BLaER1 treated with 17β-estradiol and CSF1 and Interleukin-3, amounts not matched to agents 10 nM and 100 nM (cell line): ENCODE data around the gene SELENOH.
"Not testable (repeated sequence)": the region's sequence is repeated elsewhere in the genome, so short reads cannot be mapped to it uniquely, and the experiment has no call there.

ENCODE experiments used
- H3K27ac ChIP-seq, 11 experiments: shearing (Covaris generic); formaldehyde crosslinking; 2 replicates each; pipeline ENCODE4 v1.8.1; 2022
- H3K27me3 ChIP-seq, 11 experiments: shearing (Covaris generic); formaldehyde crosslinking; 2 replicates each; pipeline ENCODE4 v1.8.1; 2022
- H3K36me3 ChIP-seq, 11 experiments: shearing (Covaris generic); formaldehyde crosslinking; 2 replicates each; pipeline ENCODE4 v1.8.1; 2022
- H3K4me1 ChIP-seq, 10 experiments: shearing (Covaris generic); formaldehyde crosslinking; 2 replicates each; pipeline ENCODE4 v1.8.1; 2022
- H3K4me2 ChIP-seq, 11 experiments: shearing (Covaris generic); formaldehyde crosslinking; 2 replicates each; pipeline ENCODE4 v1.8.1; 2022
- H3K4me3 ChIP-seq, 10 experiments: shearing (Covaris generic); formaldehyde crosslinking; 2 replicates each; pipeline ENCODE4 v1.8.1; 2022
- H3K9ac ChIP-seq, 11 experiments: shearing (Covaris generic); formaldehyde crosslinking; 2 replicates each; pipeline ENCODE4 v1.8.1; 2022
- H3K9me3 ChIP-seq, 11 experiments: shearing (Covaris generic); formaldehyde crosslinking; replicated peaks in 1 of 11; 2 replicates each; pipeline ENCODE4 v1.8.1; 2022
- H4K20me1 ChIP-seq, 11 experiments: shearing (Covaris generic); formaldehyde crosslinking; 2 replicates each; pipeline ENCODE4 v1.8.1; 2022
- Cebpa-rat ChIP-seq, 11 experiments: shearing (Covaris generic); IDR thresholded peaks; 2 replicates each; pipeline ENCODE4 v1.8.1; 2022

SELENOH gene

DNA sequence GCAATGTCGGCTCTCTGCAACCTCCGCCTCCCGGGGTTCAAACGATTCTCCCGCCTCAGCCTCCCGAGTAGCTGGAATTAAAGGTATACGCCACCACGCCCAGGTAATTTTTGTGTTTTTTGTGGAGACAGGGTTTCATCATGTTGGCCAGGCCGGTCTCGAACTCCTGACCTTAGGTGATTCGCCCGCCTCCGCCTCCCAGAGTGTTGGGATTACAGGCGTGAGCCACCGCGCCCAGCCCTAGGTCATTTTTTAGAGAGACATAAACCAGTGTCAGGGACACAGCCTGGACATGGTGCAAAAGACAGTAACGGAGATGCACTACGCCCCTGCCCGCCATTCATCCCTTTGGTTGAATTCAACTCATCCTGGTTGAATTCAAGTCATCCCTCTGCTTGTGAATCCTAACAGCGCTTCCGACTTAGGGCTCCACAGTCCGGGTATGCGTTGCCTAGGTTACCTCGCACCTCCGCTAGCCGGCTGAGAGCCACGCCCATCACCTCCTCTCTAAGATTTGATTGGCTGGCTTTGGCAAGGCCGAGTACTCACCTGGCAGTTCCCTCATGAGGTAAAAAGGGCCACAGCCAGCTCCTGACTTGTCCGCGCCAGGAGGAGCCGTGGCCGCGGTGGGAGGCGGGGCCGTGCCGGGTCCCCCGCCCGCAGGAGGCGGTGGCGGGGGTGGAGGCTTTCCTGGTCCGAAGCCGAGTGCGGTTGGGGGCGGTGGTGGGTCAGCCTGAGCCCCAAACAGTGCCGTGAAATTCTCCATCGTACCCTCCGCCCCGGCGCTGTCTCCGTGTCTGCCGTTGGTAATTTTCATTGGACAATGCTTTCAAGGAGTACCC lies 29.7 kb upstream of the SELENOH start, which contains the start of gene MED19:
TSS of gene MED19 (minus strand) at position 802 of the 842 bp plus-strand sequence. CDS start at position 766, 36 bp downstream.
- H3K27me3 ChIP-seq, result no peaks in the 10 kb centered on the region
- peak within 1 kb of the TSS; percentile 83 to 98 (median 92) for H3K4me3 ChIP-seq
- H3K4me1 ChIP-seq, result peaks cover 31 to 57% (median 35%) of the 10 kb centered on the region in 10 experiments
- peaks cover 0 to 72% (median 28%) of the 10 kb centered on the region in 11 experiments; a peak in 18 of 22 replicates for H4K20me1 ChIP-seq
- peak within 1 kb of the TSS; percentile 86 to 96 (median 92) for H3K9ac ChIP-seq
- H3K9me3 ChIP-seq, result peaks cover 0 to 12% (median 9%) of the 10 kb centered on the region in 11 experiments; a peak in 9 of 22 replicates
- H3K36me3 ChIP-seq, result peaks cover 16 to 55% (median 31%) of the 10 kb centered on the region in 11 experiments; a peak in 21 of 22 replicates
- TF ChIP-seq Cebpa-rat (IDR thresholded peaks at IDR 0.05), result no peak
- peak within 1 kb of the TSS; percentile 77 to 95 (median 90) for H3K27ac ChIP-seq
- peak within 1 kb of the TSS; percentile 91 to 100 (median 97) for H3K4me2 ChIP-seq

GRCh38 chr11:57712256-57713150 lies 28.8 kb upstream of the SELENOH start, which contains the start of gene TMX2:
TSS of gene TMX2 (plus strand) at chr11:57712593. CDS start at chr11:57712619, 26 bp downstream.
- Histone ChIP-seq H3K27ac (peak within 1 kb of the TSS; percentile 77 to 95 (median 90)), H3K27me3 (no peaks in the 10 kb centered on the region), H4K20me1 (peaks cover 0 to 63% (median 26%) of the 10 kb centered on the region in 11 experiments; a peak in 17 of 22 replicates), H3K9me3 (peaks cover 0 to 12% (median 9%) of the 10 kb centered on the region in 11 experiments; a peak in 9 of 22 replicates), H3K4me3 (peak within 1 kb of the TSS; percentile 83 to 98 (median 92)), H3K9ac (peak within 1 kb of the TSS; percentile 86 to 96 (median 92)), H3K4me2 (peak within 1 kb of the TSS; percentile 91 to 100 (median 97)), H3K4me1 (peaks cover 31 to 57% (median 35%) of the 10 kb centered on the region in 10 experiments), H3K36me3 (peaks cover 16 to 49% (median 31%) of the 10 kb centered on the region in 11 experiments; a peak in 21 of 22 replicates)
- TF ChIP-seq Cebpa-rat (IDR thresholded peaks at IDR 0.05), result no peak

DNA sequence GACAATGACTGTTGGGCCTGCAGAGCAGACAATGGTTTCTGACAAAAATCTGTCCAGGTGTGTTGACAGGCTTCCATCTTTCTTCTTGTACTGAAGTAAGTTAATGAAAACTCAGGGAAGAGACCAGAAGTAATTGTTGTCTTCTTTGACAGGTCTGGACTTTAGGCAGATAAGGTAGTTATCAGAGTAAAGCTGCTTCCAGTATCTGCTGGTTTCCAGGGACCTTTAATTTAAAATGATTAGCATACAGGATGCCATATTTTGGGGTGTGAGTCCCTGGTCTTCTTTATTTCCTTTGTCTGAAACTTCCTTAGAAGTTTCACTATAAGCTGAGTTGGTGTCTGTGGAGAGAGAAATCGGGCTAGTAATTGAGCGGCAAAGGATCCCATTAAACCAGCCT lies 27.5 kb upstream of the SELENOH start:
- Histone ChIP-seq H3K9ac (peak overlapping the region; percentile 86 to 96 (median 92)), H3K4me1 (peaks cover 31 to 48% (median 35%) of the 10 kb centered on the region in 10 experiments), H3K27ac (peak overlapping the region in 5 of 11 experiments; percentile 84 to 92 (median 90); a peak in 4 of 22 replicates)

DNA sequence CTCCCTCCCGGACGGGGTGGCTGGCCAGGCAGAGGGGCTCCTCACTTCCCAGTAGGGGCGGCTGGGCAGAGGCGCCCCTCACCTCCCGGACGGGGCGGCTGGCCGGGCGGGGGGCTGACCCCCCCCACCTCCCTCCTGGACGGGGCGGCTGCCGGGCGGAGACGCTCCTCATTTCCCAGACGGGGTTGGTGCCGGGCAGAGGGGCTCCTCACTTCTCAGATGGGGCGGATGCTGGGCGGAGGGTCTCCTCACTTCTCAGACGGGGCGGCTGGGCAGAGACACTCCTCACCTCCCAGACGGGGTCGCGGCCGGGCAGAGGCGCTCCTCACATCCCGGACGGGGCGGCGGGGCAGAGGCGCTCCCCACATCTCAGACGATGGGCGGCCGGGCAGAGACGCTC lies 24.6 kb upstream of the SELENOH start:
- Histone ChIP-seq H3K36me3 (peaks cover 36 to 61% (median 50%) of the 10 kb centered on the region in 11 experiments), H4K20me1 (peaks cover 8 to 64% (median 49%) of the 10 kb centered on the region in 11 experiments; a peak in 21 of 22 replicates), H3K9me3 (peaks cover 0 to 17% (median 9%) of the 10 kb centered on the region in 11 experiments; a peak in 9 of 22 replicates), H3K4me1 (peaks cover 11 to 21% (median 16%) of the 10 kb centered on the region in 10 experiments)
- H3K4me3 ChIP-seq, H3K9ac ChIP-seq, H3K27me3 ChIP-seq, H3K27ac ChIP-seq, H3K4me2 ChIP-seq: not testable (repeated sequence)

More for the DNA sequence above, 27.5 kb upstream of the SELENOH start:
- Histone ChIP-seq H3K36me3 (peaks cover 15 to 47% (median 32%) of the 10 kb centered on the region in 11 experiments), H3K9me3 (peaks cover 0 to 17% (median 9%) of the 10 kb centered on the region in 11 experiments; a peak in 9 of 22 replicates), H3K27me3 (no peaks in the 10 kb centered on the region), H3K4me3 (peak overlapping the region; percentile 83 to 98 (median 92)), H4K20me1 (peaks cover 0 to 63% (median 37%) of the 10 kb centered on the region in 11 experiments; a peak in 17 of 22 replicates), H3K4me2 (peak overlapping the region; percentile 90 to 100 (median 97))
- TF ChIP-seq Cebpa-rat (IDR thresholded peaks at IDR 0.05), result no peak

- Histone ChIP-seq H3K4me2 (no peak overlapping the region), H3K4me1 (peaks cover 0 to 13% (median 7%) of the 10 kb centered on the region in 10 experiments; a peak in 10 of 20 replicates), H3K27ac (no peak overlapping the region), H3K27me3 (no peaks in the 10 kb centered on the region), H3K9me3 (no peaks in the 10 kb centered on the region), H3K36me3 (peaks cover 15 to 86% (median 59%) of the 10 kb centered on the region in 11 experiments), H4K20me1 (peaks cover 2 to 100% (median 95%) of the 10 kb centered on the region in 11 experiments; a peak in 21 of 22 replicates), H3K4me3 (no peak overlapping the region), H3K9ac (no peak overlapping the region)
- TF ChIP-seq Cebpa-rat (IDR thresholded peaks at IDR 0.05), result no peak
Observed at GRCh38 chr11:57727185-57727584, 14.1 kb upstream of the SELENOH start.

DNA sequence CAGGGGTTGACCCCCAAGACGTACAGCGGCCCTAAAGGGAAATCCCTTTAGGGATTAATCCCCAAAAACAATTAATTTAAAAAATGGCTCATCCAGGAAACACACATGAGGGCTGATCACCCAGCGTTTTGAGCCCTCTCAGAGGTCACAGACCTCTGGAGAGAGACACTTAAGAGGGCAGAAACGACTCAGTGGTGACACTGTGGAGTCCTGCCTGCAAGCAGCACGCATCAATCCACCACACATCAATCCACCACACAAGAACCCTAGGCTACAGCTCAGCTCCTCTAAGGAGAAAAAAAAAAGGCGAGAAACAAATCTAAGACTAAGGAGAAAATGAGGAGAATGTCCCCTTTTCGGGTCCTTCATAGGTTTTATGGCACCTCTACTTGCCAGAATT lies 12.5 kb upstream of the SELENOH start:
- no peak for TF ChIP-seq Cebpa-rat (IDR thresholded peaks at IDR 0.05)
- Histone ChIP-seq H3K4me2 (no peak overlapping the region), H3K9ac (peak overlapping the region in 3 of 11 experiments; percentile 8 to 34 (median 27); a peak in 2 of 22 replicates)

GRCh38 chr11:57729479-57729878 lies 11.8 kb upstream of the SELENOH start:
- Histone ChIP-seq H4K20me1 (peaks cover 8 to 100% (median 94%) of the 10 kb centered on the region in 11 experiments; a peak in 21 of 22 replicates), H3K27ac (no peak overlapping the region), H3K9me3 (no peaks in the 10 kb centered on the region), H3K36me3 (peaks cover 9 to 86% (median 59%) of the 10 kb centered on the region in 11 experiments), H3K4me2 (no peak overlapping the region), H3K27me3 (no peaks in the 10 kb centered on the region), H3K4me1 (peaks cover 0 to 20% (median 7%) of the 10 kb centered on the region in 10 experiments; a peak in 10 of 20 replicates), H3K9ac (no peak overlapping the region), H3K4me3 (no peak overlapping the region)
- no peak for TF ChIP-seq Cebpa-rat (IDR thresholded peaks at IDR 0.05)

More for the DNA sequence above, 12.5 kb upstream of the SELENOH start:
- H4K20me1 ChIP-seq, result peaks cover 8 to 100% (median 95%) of the 10 kb centered on the region in 11 experiments; a peak in 21 of 22 replicates
- no peak overlapping the region for H3K4me3 ChIP-seq
- no peaks in the 10 kb centered on the region for H3K9me3 ChIP-seq
- H3K36me3 ChIP-seq, result peaks cover 3 to 86% (median 59%) of the 10 kb centered on the region in 11 experiments
- H3K27ac ChIP-seq, result no peak overlapping the region
- no peaks in the 10 kb centered on the region for H3K27me3 ChIP-seq
- H3K4me1 ChIP-seq, result peaks cover 0 to 20% (median 7%) of the 10 kb centered on the region in 10 experiments; a peak in 10 of 20 replicates

DNA sequence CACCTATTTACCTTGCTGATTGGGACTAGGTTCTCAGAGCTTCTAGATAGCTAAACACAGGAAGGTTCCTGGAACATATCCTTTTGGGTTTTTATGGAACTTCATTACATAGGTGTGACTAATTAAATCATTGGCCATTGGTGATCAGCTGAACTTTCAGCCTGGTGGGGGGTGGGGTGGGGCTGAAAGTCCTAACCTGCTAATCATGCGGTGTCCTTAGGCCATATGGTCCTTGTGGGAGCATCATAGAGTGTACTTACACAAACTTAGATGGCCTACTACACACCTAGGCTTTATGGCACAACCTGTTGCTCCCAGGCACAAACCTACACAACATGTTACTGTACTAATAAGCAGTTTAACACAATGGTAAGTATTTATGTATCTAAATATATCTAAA lies 8.6 kb upstream of the SELENOH start:
- TF ChIP-seq Cebpa-rat (IDR thresholded peaks at IDR 0.05), result no peak
- no peaks in the 10 kb centered on the region for H3K27me3 ChIP-seq
- H3K36me3 ChIP-seq, result peaks cover 28 to 86% (median 75%) of the 10 kb centered on the region in 11 experiments
- H3K4me1 ChIP-seq, result peaks cover 0 to 20% (median 7%) of the 10 kb centered on the region in 10 experiments; a peak in 10 of 20 replicates
- no peak overlapping the region for H3K9ac ChIP-seq
- H3K4me2 ChIP-seq, result no peak overlapping the region
- no peak overlapping the region for H3K4me3 ChIP-seq
- H4K20me1 ChIP-seq, result peaks cover 8 to 100% (median 91%) of the 10 kb centered on the region in 11 experiments; a peak in 21 of 22 replicates
- no peak overlapping the region for H3K27ac ChIP-seq
- H3K9me3 ChIP-seq, result no peaks in the 10 kb centered on the region
